ENCODE results near the gene BUD31. TPM values are rescaled to one million over a fixed set of nuclear protein-coding genes. Genes with fewer than 3 reads are reported as not detected.
A peak's percentile ranks its signal among the peaks of the same experiment; 100 is the strongest.

Gene BUD31
- total and polyA plus RNA-seq, 9 of the 15 experiments (the other 6 are each of a cell fraction or from before 2014, with no cell fraction given): 105 to 342 (median 247) TPM

DNA sequence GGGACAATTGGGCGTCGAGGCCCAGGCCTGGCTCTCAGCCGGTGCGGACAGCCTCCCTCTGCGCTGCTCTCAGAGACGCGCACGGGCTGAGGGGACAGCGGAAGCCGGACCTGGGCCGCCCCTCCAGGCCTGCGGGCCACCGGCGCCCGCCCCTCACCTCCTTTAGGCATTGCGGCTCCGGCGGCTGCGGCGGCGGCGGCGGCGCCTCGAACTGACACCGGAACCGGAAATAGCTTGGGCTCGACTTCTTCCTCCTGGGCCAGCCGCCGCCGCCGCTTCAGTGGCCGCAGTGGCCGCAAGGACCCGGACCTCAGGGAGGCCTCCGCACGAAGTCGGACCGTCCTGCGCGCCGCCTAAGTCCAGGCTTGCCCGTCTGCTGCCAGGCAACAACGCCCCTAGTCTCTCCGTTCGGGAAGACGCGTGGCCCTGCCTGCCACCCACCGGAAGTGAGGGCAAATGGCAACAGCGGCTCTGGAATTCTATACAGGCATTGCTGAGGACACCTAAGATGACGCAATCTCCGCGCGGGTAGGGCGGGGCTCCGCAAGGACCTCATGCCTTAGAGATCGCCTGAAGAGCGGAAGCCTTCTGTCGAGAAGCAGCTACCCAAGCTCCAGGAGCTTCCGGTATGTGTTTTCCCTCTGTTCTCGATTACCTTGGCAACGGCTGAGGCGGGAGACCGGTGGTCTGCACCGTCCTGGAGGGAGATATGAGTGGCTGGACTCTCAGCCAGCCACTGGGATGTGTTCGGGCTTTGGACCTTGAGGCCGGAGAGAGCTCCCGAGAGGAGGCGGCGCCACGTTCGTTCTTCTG is at the start of gene BUD31, which contains the start of gene PDAP1 (continued):
- TF ChIP-seq ZBTB7A (IDR thresholded peaks at IDR 0.05; ENCODE audit: borderline replicate concordance, control insufficient read depth, low read depth, low read length) (peak; percentile 67; the same call in 1 of the 2 replicates), ZNF217 (CRISPR knock-in tag; IDR thresholded peaks at IDR 0.05) (no peak), MEF2D (tag; conservative IDR thresholded peaks at IDR 0.05; ENCODE audit: low read depth) (no peak; the same call in 1 of the 2 replicates), DNMT1 (IDR thresholded peaks at IDR 0.05) (no peak), MXI1 (IDR thresholded peaks at IDR 0.05; ENCODE audit: low read depth, low read length) (peak; percentile 72; the same call in 1 of the 2 replicates), CREB1 (IDR thresholded peaks at IDR 0.05) (peak; percentile 87), CREB1 (CRISPR knock-in tag; IDR thresholded peaks at IDR 0.05) (peak; percentile 84), SRSF3 (IDR thresholded peaks at IDR 0.05; ENCODE audit: insufficient read depth, low read length) (no peak), RAD51 (IDR thresholded peaks at IDR 0.05; ENCODE audit: borderline replicate concordance, low read depth) (no peak), CSDE1 (IDR thresholded peaks at IDR 0.05) (0 out of 4 replicates have a peak, but pooled peaks of 1 of the 2 experiments have one; percentile 45), TRIM28 (IDR thresholded peaks at IDR 0.05) (no peak; the same call in 1 of the 2 replicates), IFI16 (CRISPR knock-in tag; IDR thresholded peaks at IDR 0.05) (no peak), KLF13 (tag; IDR thresholded peaks at IDR 0.05; ENCODE audit: borderline replicate concordance, low read depth) (peak; percentile 53; the same call in 1 of the 2 replicates), ZFPM2 (CRISPR knock-in tag; IDR thresholded peaks at IDR 0.05) (0 out of 2 replicates have a peak, but pooled peaks have one; percentile 80), HDAC8 (tag; IDR thresholded peaks at IDR 0.05) (peak; percentile 83), ZNF561 (CRISPR knock-in tag; conservative IDR thresholded peaks at IDR 0.05) (no peak), NUFIP1 (IDR thresholded peaks at IDR 0.05; ENCODE audit: partially characterized antibody) (peak; percentile 34), SAP30 (IDR thresholded peaks at IDR 0.05; ENCODE audit: borderline replicate concordance, insufficient read depth, low read depth, low read length, poor library complexity, severe bottlenecking) (peak; percentile 87), PTRF (tag; IDR thresholded peaks at IDR 0.05) (no peak), RHOXF2B (CRISPR knock-in tag; conservative IDR thresholded peaks at IDR 0.05) (peak; percentile 68; the same call in 1 of the 2 replicates)
- TF ChIP-seq, protein P1, sequence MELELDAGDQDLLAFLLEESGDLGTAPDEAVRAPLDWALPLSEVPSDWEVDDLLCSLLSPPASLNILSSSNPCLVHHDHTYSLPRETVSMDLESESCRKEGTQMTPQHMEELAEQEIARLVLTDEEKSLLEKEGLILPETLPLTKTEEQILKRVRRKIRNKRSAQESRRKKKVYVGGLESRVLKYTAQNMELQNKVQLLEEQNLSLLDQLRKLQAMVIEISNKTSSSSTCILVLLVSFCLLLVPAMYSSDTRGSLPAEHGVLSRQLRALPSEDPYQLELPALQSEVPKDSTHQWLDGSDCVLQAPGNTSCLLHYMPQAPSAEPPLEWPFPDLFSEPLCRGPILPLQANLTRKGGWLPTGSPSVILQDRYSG (tag; conservative IDR thresholded peaks at IDR 0.05; ENCODE audit: low read depth): no peak
- TF ChIP-seq, protein P2, sequence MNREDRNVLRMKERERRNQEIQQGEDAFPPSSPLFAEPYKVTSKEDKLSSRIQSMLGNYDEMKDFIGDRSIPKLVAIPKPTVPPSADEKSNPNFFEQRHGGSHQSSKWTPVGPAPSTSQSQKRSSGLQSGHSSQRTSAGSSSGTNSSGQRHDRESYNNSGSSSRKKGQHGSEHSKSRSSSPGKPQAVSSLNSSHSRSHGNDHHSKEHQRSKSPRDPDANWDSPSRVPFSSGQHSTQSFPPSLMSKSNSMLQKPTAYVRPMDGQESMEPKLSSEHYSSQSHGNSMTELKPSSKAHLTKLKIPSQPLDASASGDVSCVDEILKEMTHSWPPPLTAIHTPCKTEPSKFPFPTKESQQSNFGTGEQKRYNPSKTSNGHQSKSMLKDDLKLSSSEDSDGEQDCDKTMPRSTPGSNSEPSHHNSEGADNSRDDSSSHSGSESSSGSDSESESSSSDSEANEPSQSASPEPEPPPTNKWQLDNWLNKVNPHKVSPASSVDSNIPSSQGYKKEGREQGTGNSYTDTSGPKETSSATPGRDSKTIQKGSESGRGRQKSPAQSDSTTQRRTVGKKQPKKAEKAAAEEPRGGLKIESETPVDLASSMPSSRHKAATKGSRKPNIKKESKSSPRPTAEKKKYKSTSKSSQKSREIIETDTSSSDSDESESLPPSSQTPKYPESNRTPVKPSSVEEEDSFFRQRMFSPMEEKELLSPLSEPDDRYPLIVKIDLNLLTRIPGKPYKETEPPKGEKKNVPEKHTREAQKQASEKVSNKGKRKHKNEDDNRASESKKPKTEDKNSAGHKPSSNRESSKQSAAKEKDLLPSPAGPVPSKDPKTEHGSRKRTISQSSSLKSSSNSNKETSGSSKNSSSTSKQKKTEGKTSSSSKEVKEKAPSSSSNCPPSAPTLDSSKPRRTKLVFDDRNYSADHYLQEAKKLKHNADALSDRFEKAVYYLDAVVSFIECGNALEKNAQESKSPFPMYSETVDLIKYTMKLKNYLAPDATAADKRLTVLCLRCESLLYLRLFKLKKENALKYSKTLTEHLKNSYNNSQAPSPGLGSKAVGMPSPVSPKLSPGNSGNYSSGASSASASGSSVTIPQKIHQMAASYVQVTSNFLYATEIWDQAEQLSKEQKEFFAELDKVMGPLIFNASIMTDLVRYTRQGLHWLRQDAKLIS (CRISPR knock-in tag; IDR thresholded peaks at IDR 0.05): peak; percentile 86; the same call in 1 of the 2 replicates
- TF ChIP-seq, protein P3, sequence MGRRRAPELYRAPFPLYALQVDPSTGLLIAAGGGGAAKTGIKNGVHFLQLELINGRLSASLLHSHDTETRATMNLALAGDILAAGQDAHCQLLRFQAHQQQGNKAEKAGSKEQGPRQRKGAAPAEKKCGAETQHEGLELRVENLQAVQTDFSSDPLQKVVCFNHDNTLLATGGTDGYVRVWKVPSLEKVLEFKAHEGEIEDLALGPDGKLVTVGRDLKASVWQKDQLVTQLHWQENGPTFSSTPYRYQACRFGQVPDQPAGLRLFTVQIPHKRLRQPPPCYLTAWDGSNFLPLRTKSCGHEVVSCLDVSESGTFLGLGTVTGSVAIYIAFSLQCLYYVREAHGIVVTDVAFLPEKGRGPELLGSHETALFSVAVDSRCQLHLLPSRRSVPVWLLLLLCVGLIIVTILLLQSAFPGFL (CRISPR knock-in tag; IDR thresholded peaks at IDR 0.05): peak; percentile 44
